ENCODE data around the gene SSTR3.

Gene SSTR3

DNA sequence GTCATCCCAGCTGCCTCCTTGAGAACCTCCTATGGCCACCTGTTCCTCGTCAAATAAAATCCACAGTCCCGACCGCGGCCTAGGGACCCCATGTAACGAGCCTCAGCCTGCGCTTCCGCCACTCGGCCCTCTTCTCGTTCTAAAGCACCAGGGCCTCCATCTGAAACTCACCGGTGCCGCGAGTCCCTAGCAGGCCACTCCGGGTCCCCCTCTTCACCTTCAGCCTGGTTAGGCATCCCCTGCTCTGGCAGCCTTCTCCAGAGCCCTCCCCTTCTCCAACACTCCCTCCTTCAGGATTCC is 2.4 kb upstream of the SSTR3 start:
- DNase-seq (ENCODE audit: low spot score): no peak
- no peak overlapping the region for H3K4me3 ChIP-seq (ENCODE audit: low read length in 2 of 2)
- no peak overlapping the region for H2AK5ac ChIP-seq (ENCODE audit: low read depth, low read length)
- no peak overlapping the region for H3K4ac ChIP-seq (ENCODE audit: low read length)
- no peak overlapping the region for H3K14ac ChIP-seq (ENCODE audit: low read length)
- H3K9me3 ChIP-seq (replicated peaks in 1 of 2; ENCODE audit: control insufficient read depth in 2 of 2, insufficient read depth in 1 of 2, low read depth in 1 of 2, low read length in 2 of 2): no peaks in the 10 kb centered on the region
- no peak overlapping the region for H2BK5ac ChIP-seq (ENCODE audit: low read length)
- H4K8ac ChIP-seq (ENCODE audit: low read depth, low read length): no peak overlapping the region
- WGBS, 2 donors (ENCODE audit: extremely low coverage in 2 of 2, insufficient read length in 2 of 2, insufficient replicate concordance in 1 of 2): no CpG with 5 or more reads among the region's 13 CpGs
- H3K4me1 ChIP-seq (ENCODE audit: control insufficient read depth in 2 of 2, insufficient read depth in 1 of 2, low read depth in 1 of 2, low read length in 2 of 2): peaks cover 9 to 11% of the 10 kb centered on the region in 2 donors
- H3K18ac ChIP-seq (ENCODE audit: low read length): no peak overlapping the region
- no peak overlapping the region for H4K91ac ChIP-seq (ENCODE audit: low read depth, low read length, poor library complexity)
- peaks cover 0 to 74% (median 0%) of the 10 kb centered on the region in 3 experiments for H3K27me3 ChIP-seq (ENCODE audit: control insufficient read depth in 3 of 3, insufficient read depth in 3 of 3, low read depth in 1 of 3, low read length in 3 of 3)
- no peak overlapping the region for H3K9ac ChIP-seq (ENCODE audit: low read depth, low read length, poor library complexity)
- no peak overlapping the region for H2AFZ ChIP-seq (ENCODE audit: low read length)
- H3K4me2 ChIP-seq (ENCODE audit: insufficient read depth, low read length, poor library complexity, severe bottlenecking): no peak overlapping the region
- no peak overlapping the region for H2BK12ac ChIP-seq (ENCODE audit: low read length)
- H3K79me1 ChIP-seq (ENCODE audit: low read depth, low read length): no peaks in the 10 kb centered on the region
- no peak overlapping the region for H3K27ac ChIP-seq (replicated peaks; ENCODE audit: low read length)
- H2BK120ac ChIP-seq (ENCODE audit: low read depth, low read length): no peak overlapping the region
- no peak overlapping the region for H2BK15ac ChIP-seq (ENCODE audit: low read length)
- no peak overlapping the region for H3K23ac ChIP-seq (ENCODE audit: low read depth, low read length, poor library complexity)
- no peaks in the 10 kb centered on the region for H3K36me3 ChIP-seq (replicated peaks in 1 of 2; ENCODE audit: control insufficient read depth in 2 of 2, insufficient read depth in 2 of 2, low read length in 2 of 2)

DNA sequence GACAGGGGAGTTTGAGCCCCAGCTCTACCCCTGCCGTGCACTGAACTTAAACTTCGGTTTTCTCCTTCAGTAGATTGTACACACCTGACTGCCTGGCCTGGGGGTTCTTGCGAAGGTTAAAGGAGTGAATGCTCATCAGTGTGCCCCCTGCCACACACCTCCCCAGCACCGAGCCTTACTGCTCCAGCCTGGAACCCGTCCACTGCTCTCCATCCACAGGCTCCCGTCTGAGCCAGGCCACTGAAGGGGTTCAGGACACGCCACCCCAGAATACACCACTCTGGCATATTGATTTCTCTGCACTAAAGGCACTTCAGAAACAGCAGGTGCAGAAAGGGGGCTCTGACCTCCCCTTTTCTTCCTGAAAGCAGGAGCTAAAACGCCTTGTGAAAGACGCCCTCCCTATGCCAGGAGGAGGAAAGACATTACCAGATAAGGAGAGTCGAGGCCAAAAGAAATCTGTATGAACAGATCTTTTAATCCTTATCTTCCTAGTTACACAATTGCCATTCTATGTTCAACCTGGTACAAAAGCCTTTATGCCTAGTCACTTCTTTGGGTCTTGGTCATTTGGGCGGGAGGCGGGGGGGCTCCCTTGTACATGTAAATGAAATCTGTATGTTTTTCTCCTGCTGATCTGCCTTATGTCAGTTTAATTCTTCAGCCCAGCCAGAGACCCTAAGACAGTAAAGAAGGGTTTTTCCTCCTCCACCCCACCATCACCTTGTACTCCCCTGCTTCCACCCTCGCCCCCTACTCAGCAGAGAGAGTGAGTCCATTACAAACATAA is 1.9 kb upstream of the SSTR3 start:
- no peak overlapping the region for H3K4ac ChIP-seq (ENCODE audit: low read length)

DNA sequence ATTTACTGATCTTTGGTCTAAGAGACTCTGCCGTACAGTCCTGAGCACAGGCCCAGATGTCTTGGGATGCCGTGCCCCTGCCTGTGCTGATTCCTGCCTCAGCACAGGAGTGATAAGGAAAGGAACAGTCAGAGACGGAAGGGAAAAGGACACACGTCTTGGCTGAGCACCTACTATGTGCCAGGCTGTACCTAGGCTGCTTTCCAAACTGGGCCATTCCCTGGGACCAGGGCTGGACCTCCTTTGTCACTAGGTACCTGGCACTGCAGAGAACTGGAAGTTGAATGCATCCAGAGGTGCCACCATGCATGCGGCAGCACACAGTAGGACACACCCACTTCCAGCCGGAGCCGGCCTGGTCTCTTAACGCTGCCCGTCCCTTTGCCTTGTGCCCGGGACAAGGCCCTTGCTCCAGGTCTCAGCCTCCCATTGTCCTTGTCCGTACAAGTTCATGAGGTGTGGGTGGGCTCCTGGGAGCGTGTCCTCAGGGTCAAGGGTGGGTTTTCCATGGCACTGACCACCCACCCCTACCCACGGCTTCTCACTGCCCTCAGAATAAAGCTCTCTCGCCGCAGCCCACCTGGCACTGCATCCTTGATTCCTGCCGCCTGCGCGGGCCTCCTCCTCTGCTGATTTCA is 1.1 kb upstream of the SSTR3 start:
- Histone ChIP-seq H2BK5ac (ENCODE audit: low read length) (peak overlapping the region; percentile 4), H2AK5ac (ENCODE audit: low read depth, low read length) (peak overlapping the region; percentile 89), H3K27me3 (ENCODE audit: control insufficient read depth in 3 of 3, insufficient read depth in 3 of 3, low read depth in 1 of 3, low read length in 3 of 3) (peaks cover 0 to 73% (median 0%) of the 10 kb centered on the region in 3 experiments), H2BK12ac (ENCODE audit: low read length) (peak overlapping the region; percentile 14), H3K4me2 (ENCODE audit: insufficient read depth, low read length, poor library complexity, severe bottlenecking) (no peak overlapping the region), H3K23ac (ENCODE audit: low read depth, low read length, poor library complexity) (no peak overlapping the region), H3K36me3 (replicated peaks in 1 of 2; ENCODE audit: control insufficient read depth in 2 of 2, insufficient read depth in 2 of 2, low read length in 2 of 2) (no peaks in the 10 kb centered on the region), H2BK120ac (ENCODE audit: low read depth, low read length) (no peak overlapping the region), H2AFZ (ENCODE audit: low read length) (no peak overlapping the region), H3K4me1 (ENCODE audit: control insufficient read depth in 2 of 2, insufficient read depth in 1 of 2, low read depth in 1 of 2, low read length in 2 of 2) (peaks cover 9 to 11% of the 10 kb centered on the region in 2 donors), H3K9me3 (replicated peaks in 1 of 2; ENCODE audit: control insufficient read depth in 2 of 2, insufficient read depth in 1 of 2, low read depth in 1 of 2, low read length in 2 of 2) (no peaks in the 10 kb centered on the region), H4K91ac (ENCODE audit: low read depth, low read length, poor library complexity) (no peak overlapping the region), H3K27ac (replicated peaks; ENCODE audit: low read length) (no peak overlapping the region), H2BK15ac (ENCODE audit: low read length) (peak overlapping the region; percentile 42), H3K9ac (ENCODE audit: low read depth, low read length, poor library complexity) (peak overlapping the region; percentile 17), H4K8ac (ENCODE audit: low read depth, low read length) (no peak overlapping the region), H3K4ac (ENCODE audit: low read length) (no peak overlapping the region), H3K14ac (ENCODE audit: low read length) (no peak overlapping the region), H3K79me1 (ENCODE audit: low read depth, low read length) (no peaks in the 10 kb centered on the region), H3K18ac (ENCODE audit: low read length) (peak overlapping the region; percentile 35), H3K4me3 (ENCODE audit: low read length in 2 of 2) (no peak overlapping the region)
- no peak for DNase-seq (ENCODE audit: low spot score)
- no CpG with 5 or more reads among the region's 18 CpGs for WGBS, 2 donors (ENCODE audit: extremely low coverage in 2 of 2, insufficient read length in 2 of 2, insufficient replicate concordance in 1 of 2)

More for the DNA sequence above, 1.9 kb upstream of the SSTR3 start:
- peak overlapping the region; percentile 4 for H2BK5ac ChIP-seq (ENCODE audit: low read length)
- H3K18ac ChIP-seq (ENCODE audit: low read length): no peak overlapping the region
- H2AK5ac ChIP-seq (ENCODE audit: low read depth, low read length): peak overlapping the region; percentile 89
- H2BK15ac ChIP-seq (ENCODE audit: low read length): no peak overlapping the region
- no peaks in the 10 kb centered on the region for H3K79me1 ChIP-seq (ENCODE audit: low read depth, low read length)
- no peak overlapping the region for H3K9ac ChIP-seq (ENCODE audit: low read depth, low read length, poor library complexity)
- H2BK12ac ChIP-seq (ENCODE audit: low read length): no peak overlapping the region
- no peak overlapping the region for H3K14ac ChIP-seq (ENCODE audit: low read length)
- no CpG with 5 or more reads among the region's 13 CpGs for WGBS, 2 donors (ENCODE audit: extremely low coverage in 2 of 2, insufficient read length in 2 of 2, insufficient replicate concordance in 1 of 2)
- no peaks in the 10 kb centered on the region for H3K36me3 ChIP-seq (replicated peaks in 1 of 2; ENCODE audit: control insufficient read depth in 2 of 2, insufficient read depth in 2 of 2, low read length in 2 of 2)
- peak overlapping the region; percentile 16 for H2BK120ac ChIP-seq (ENCODE audit: low read depth, low read length)
- no peak overlapping the region for H3K4me2 ChIP-seq (ENCODE audit: insufficient read depth, low read length, poor library complexity, severe bottlenecking)
- H3K4me3 ChIP-seq (ENCODE audit: low read length in 2 of 2): no peak overlapping the region
- DNase-seq (ENCODE audit: low spot score): no peak
- H4K8ac ChIP-seq (ENCODE audit: low read depth, low read length): no peak overlapping the region
- H3K27ac ChIP-seq (replicated peaks; ENCODE audit: low read length): no peak overlapping the region
- H2AFZ ChIP-seq (ENCODE audit: low read length): no peak overlapping the region
- H4K91ac ChIP-seq (ENCODE audit: low read depth, low read length, poor library complexity): no peak overlapping the region
- H3K23ac ChIP-seq (ENCODE audit: low read depth, low read length, poor library complexity): no peak overlapping the region
- H3K9me3 ChIP-seq (replicated peaks in 1 of 2; ENCODE audit: control insufficient read depth in 2 of 2, insufficient read depth in 1 of 2, low read depth in 1 of 2, low read length in 2 of 2): no peaks in the 10 kb centered on the region
- peaks cover 9 to 11% of the 10 kb centered on the region in 2 donors for H3K4me1 ChIP-seq (ENCODE audit: control insufficient read depth in 2 of 2, insufficient read depth in 1 of 2, low read depth in 1 of 2, low read length in 2 of 2)
- peaks cover 0 to 73% (median 0%) of the 10 kb centered on the region in 3 experiments for H3K27me3 ChIP-seq (ENCODE audit: control insufficient read depth in 3 of 3, insufficient read depth in 3 of 3, low read depth in 1 of 3, low read length in 3 of 3)

- Histone ChIP-seq H2AFZ (ENCODE audit: low read length) (peak overlapping the region; percentile 42), H3K4ac (ENCODE audit: low read length) (no peak overlapping the region), H3K27me3 (ENCODE audit: control insufficient read depth in 3 of 3, insufficient read depth in 3 of 3, low read depth in 1 of 3, low read length in 3 of 3) (peaks cover 0 to 74% (median 0%) of the 10 kb centered on the region in 3 experiments), H3K27ac (replicated peaks; ENCODE audit: low read length) (no peak overlapping the region), H4K91ac (ENCODE audit: low read depth, low read length, poor library complexity) (no peak overlapping the region), H2AK5ac (ENCODE audit: low read depth, low read length) (peak overlapping the region; percentile 54), H3K9me3 (replicated peaks in 1 of 2; ENCODE audit: control insufficient read depth in 2 of 2, insufficient read depth in 1 of 2, low read depth in 1 of 2, low read length in 2 of 2) (no peaks in the 10 kb centered on the region), H2BK15ac (ENCODE audit: low read length) (no peak overlapping the region), H3K4me3 (ENCODE audit: low read length in 2 of 2) (no peak overlapping the region), H4K8ac (ENCODE audit: low read depth, low read length) (no peak overlapping the region), H3K4me2 (ENCODE audit: insufficient read depth, low read length, poor library complexity, severe bottlenecking) (no peak overlapping the region), H3K79me1 (ENCODE audit: low read depth, low read length) (no peaks in the 10 kb centered on the region), H3K18ac (ENCODE audit: low read length) (peak overlapping the region; percentile 23), H2BK12ac (ENCODE audit: low read length) (no peak overlapping the region), H2BK120ac (ENCODE audit: low read depth, low read length) (no peak overlapping the region), H2BK5ac (ENCODE audit: low read length) (peak overlapping the region; percentile 26), H3K36me3 (replicated peaks in 1 of 2; ENCODE audit: control insufficient read depth in 2 of 2, insufficient read depth in 2 of 2, low read length in 2 of 2) (no peaks in the 10 kb centered on the region), H3K9ac (ENCODE audit: low read depth, low read length, poor library complexity) (no peak overlapping the region), H3K23ac (ENCODE audit: low read depth, low read length, poor library complexity) (peak overlapping the region; percentile 67), H3K14ac (ENCODE audit: low read length) (no peak overlapping the region), H3K4me1 (ENCODE audit: control insufficient read depth in 2 of 2, insufficient read depth in 1 of 2, low read depth in 1 of 2, low read length in 2 of 2) (peaks cover 9 to 11% of the 10 kb centered on the region in 2 donors)
- no CpG with 5 or more reads among the region's 6 CpGs for WGBS, 2 donors (ENCODE audit: extremely low coverage in 2 of 2, insufficient read length in 2 of 2, insufficient replicate concordance in 1 of 2)
- DNase-seq (ENCODE audit: low spot score): no peak
Observed at GRCh38 chr22:37211866-37212173, 457 bp downstream of the SSTR3 start.

Data from neuronal stem cell (in vitro differentiated cells).